ENCODE data around the gene S100A1.

The S100A1 gene

GRCh38 chr1:153619171-153619570 is 9.1 kb upstream of the S100A1 start:
- no peak overlapping the region for H3K4me2 ChIP-seq (ENCODE audit: low read depth, low read length, poor library complexity, severe bottlenecking)
- peaks cover 4% of the 10 kb centered on the region for H3K4me1 ChIP-seq (ENCODE audit: insufficient read depth, low read length, poor library complexity, severe bottlenecking)
- H3K9me3 ChIP-seq (ENCODE audit: insufficient read depth, low read depth, low read length): no peaks in the 10 kb centered on the region
- H3K27me3 ChIP-seq (ENCODE audit: insufficient read depth, low read length, poor library complexity, severe bottlenecking): no peaks in the 10 kb centered on the region
- H2AFZ ChIP-seq (ENCODE audit: low read length): no peak overlapping the region
- no peaks in the 10 kb centered on the region for H3K36me3 ChIP-seq (ENCODE audit: insufficient read depth, low read length)
- H3K4me3 ChIP-seq (ENCODE audit: low read length, poor library complexity, severe bottlenecking): no peak overlapping the region
- no peaks in the 10 kb centered on the region for H4K20me1 ChIP-seq (ENCODE audit: insufficient read depth, low read length, poor library complexity, severe bottlenecking)
- H3F3A ChIP-seq (ENCODE audit: low read depth): no peaks in the 10 kb centered on the region
- H3K9ac ChIP-seq (ENCODE audit: low read depth, low read length, poor library complexity, severe bottlenecking): no peak overlapping the region
- H3K79me2 ChIP-seq (ENCODE audit: insufficient read depth, low read length): no peaks in the 10 kb centered on the region
- TF ChIP-seq EZH2phosphoT487 (IDR thresholded peaks at IDR 0.05; ENCODE audit: borderline replicate concordance): no peak
- no peak for TF ChIP-seq CTCF (conservative IDR thresholded peaks at IDR 0.05; ENCODE audit: low read length)
- no peaks in the 10 kb centered on the region for H3K9me2 ChIP-seq (replicated peaks; ENCODE audit: low read depth, low read length)

- TF ChIP-seq EZH2phosphoT487 (IDR thresholded peaks at IDR 0.05; ENCODE audit: borderline replicate concordance) (no peak), CTCF (conservative IDR thresholded peaks at IDR 0.05; ENCODE audit: low read length) (no peak)
- Histone ChIP-seq H3K4me2 (ENCODE audit: low read depth, low read length, poor library complexity, severe bottlenecking) (no peak overlapping the region), H3K9me2 (replicated peaks; ENCODE audit: low read depth, low read length) (no peaks in the 10 kb centered on the region), H3K27me3 (ENCODE audit: insufficient read depth, low read length, poor library complexity, severe bottlenecking) (no peaks in the 10 kb centered on the region), H3K36me3 (ENCODE audit: insufficient read depth, low read length) (no peaks in the 10 kb centered on the region), H3F3A (ENCODE audit: low read depth) (no peaks in the 10 kb centered on the region), H3K9ac (ENCODE audit: low read depth, low read length, poor library complexity, severe bottlenecking) (no peak overlapping the region), H3K9me3 (ENCODE audit: insufficient read depth, low read depth, low read length) (no peaks in the 10 kb centered on the region), H3K4me3 (ENCODE audit: low read length, poor library complexity, severe bottlenecking) (no peak overlapping the region), H2AFZ (ENCODE audit: low read length) (no peak overlapping the region), H4K20me1 (ENCODE audit: insufficient read depth, low read length, poor library complexity, severe bottlenecking) (no peaks in the 10 kb centered on the region), H3K4me1 (ENCODE audit: insufficient read depth, low read length, poor library complexity, severe bottlenecking) (peaks cover 14% of the 10 kb centered on the region), H3K79me2 (ENCODE audit: insufficient read depth, low read length) (no peaks in the 10 kb centered on the region)
Observed at GRCh38 chr1:153623101-153623500, 5.1 kb upstream of the S100A1 start.

GRCh38 chr1:153624965-153625611 is 3.1 kb upstream of the S100A1 start:
- TF ChIP-seq CTCF (conservative IDR thresholded peaks at IDR 0.05; ENCODE audit: low read length) (no peak), EZH2phosphoT487 (IDR thresholded peaks at IDR 0.05; ENCODE audit: borderline replicate concordance) (no peak)
- Histone ChIP-seq H3K9me3 (ENCODE audit: insufficient read depth, low read depth, low read length) (no peaks in the 10 kb centered on the region), H4K20me1 (ENCODE audit: insufficient read depth, low read length, poor library complexity, severe bottlenecking) (no peaks in the 10 kb centered on the region), H3K4me3 (ENCODE audit: low read length, poor library complexity, severe bottlenecking) (no peak overlapping the region), H3K36me3 (ENCODE audit: insufficient read depth, low read length) (no peaks in the 10 kb centered on the region), H3K4me2 (ENCODE audit: low read depth, low read length, poor library complexity, severe bottlenecking) (no peak overlapping the region), H3K4me1 (ENCODE audit: insufficient read depth, low read length, poor library complexity, severe bottlenecking) (peaks cover 26% of the 10 kb centered on the region), H3K9me2 (replicated peaks; ENCODE audit: low read depth, low read length) (no peaks in the 10 kb centered on the region), H3K27me3 (ENCODE audit: insufficient read depth, low read length, poor library complexity, severe bottlenecking) (no peaks in the 10 kb centered on the region), H3F3A (ENCODE audit: low read depth) (no peaks in the 10 kb centered on the region), H2AFZ (ENCODE audit: low read length) (no peak overlapping the region), H3K9ac (ENCODE audit: low read depth, low read length, poor library complexity, severe bottlenecking) (no peak overlapping the region), H3K79me2 (ENCODE audit: insufficient read depth, low read length) (no peaks in the 10 kb centered on the region)

Measured in Loucy (cell line).